MCF 10A (cell line): ENCODE data around the gene TDRD12. TPM values are rescaled to one million over a fixed set of nuclear protein-coding genes. Genes with fewer than 3 reads are reported as not detected.

Experiments used
- BruUV-seq: library from RNA; stranded (reverse); fragments of 400-500 nt; replicated peaks from 2 replicates; lab custom pipeline; 2021; lab: Mats Ljungman, UMichigan
- CTCF ChIA-PET: fragments of 300-600 bp; sonication (Branson Sonifier 250); formaldehyde crosslinking; extraction: SDS; loops from one replicate; lab custom pipeline; 2021; ENCODE audit warnings: antibody characterized with exemption, inconsistent platforms; lab: Yijun Ruan, JAX
- POLR2A ChIA-PET: fragments of 300-600, 350-650 bp; sonication (Branson Sonifier 250); formaldehyde crosslinking; extraction: SDS; loops from one replicate; lab custom pipeline; 2020; ENCODE audit warnings: antibody characterized with exemption, inconsistent platforms; lab: Yijun Ruan, JAX
- DNase-seq: peaks from one replicate; pipeline ENCODE4 v3.0.0-alpha.2; 2018; ENCODE audit not compliant: unreplicated experiment
- H3K27ac Mint-ChIP-seq: one replicate; pipeline ENCODE4 v1.8.0; 2022; ENCODE audit warnings: mild to moderate bottlenecking, low read depth, mixed read lengths; ENCODE audit not compliant: unreplicated experiment
- H3K27me3 Mint-ChIP-seq: one replicate; pipeline ENCODE4 v1.8.0; 2022; ENCODE audit warnings: mixed read lengths; ENCODE audit not compliant: insufficient read depth, unreplicated experiment
- H3K36me3 Mint-ChIP-seq: one replicate; pipeline ENCODE4 v1.8.0; 2022; ENCODE audit warnings: mild to moderate bottlenecking, moderate library complexity, mixed read lengths; ENCODE audit not compliant: insufficient read depth, unreplicated experiment
- H3K4me1 Mint-ChIP-seq: one replicate; pipeline ENCODE4 v1.8.0; 2022; ENCODE audit warnings: mixed read lengths; ENCODE audit not compliant: insufficient read depth, unreplicated experiment
- H3K4me3 Mint-ChIP-seq: one replicate; pipeline ENCODE4 v1.8.0; 2022; ENCODE audit warnings: mild to moderate bottlenecking, moderate library complexity, mixed read lengths; ENCODE audit not compliant: unreplicated experiment
- H3K9me3 Mint-ChIP-seq: one replicate; pipeline ENCODE4 v1.8.0; 2022; ENCODE audit warnings: mixed read lengths; ENCODE audit not compliant: unreplicated experiment
- intact Hi-C: fragments of 100-400 bp; cut with micrococcal nuclease; formaldehyde crosslinking; loops from 2 replicates; pipeline ENCODE4 v1.14.1; 2022
- total RNA-seq: library from RNA; stranded (reverse); gene quantifications from 2 replicates; pipeline ENCODE4 v1.2.3, GENCODE V29; 2022
- TF ChIP-seq, protein P1 (sequence below): fragments of 200-600 bp; IDR thresholded peaks from one replicate; pipeline ENCODE4 v1.8.0; 2022; ENCODE audit warnings: antibody characterized with exemption, mild to moderate bottlenecking; ENCODE audit not compliant: unreplicated experiment

The TDRD12 gene
- total RNA-seq, 1 experiment from 2014 or later: 0.14 TPM

DNA sequence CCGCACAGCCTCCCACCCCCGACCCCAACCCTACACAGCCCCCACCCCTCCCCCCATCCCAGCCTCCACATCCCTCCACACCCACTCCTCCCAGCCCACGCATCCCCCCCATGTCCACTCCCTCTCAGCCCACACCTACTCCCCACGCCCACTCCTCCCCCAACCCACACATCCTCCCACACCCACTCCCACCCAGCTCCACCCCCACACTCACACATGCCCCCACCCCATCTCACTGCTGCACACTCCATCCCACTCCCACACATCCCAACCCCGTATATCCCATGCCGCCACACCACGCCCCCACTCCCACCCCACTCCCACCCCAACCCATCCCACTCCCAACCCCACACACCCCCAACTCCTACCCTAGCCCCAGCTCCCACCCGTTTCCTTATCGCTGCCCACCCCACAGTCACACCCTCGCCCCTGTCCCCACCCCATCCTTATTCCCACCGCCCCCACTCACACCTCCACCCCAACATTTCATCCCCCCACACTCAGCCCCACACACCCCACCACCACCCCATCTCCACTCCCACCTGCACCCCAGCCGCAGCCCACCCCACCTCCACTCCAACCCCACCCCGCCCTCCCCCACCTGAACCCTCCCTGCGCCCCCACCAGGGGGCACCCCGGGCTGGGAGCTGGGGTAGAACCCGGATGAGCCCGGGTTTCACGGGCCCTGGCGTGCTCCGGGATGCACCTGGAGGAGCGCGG is 809 bp downstream of the TDRD12 start:
- Mint-ChIP-seq H3K4me1 (no peaks in the 10 kb centered on the region), H3K27me3 (no peaks in the 10 kb centered on the region), H3K4me3 (no peak overlapping the region), H3K9me3 (no peaks in the 10 kb centered on the region), H3K27ac (no peak overlapping the region), H3K36me3 (peaks cover 10% of the 10 kb centered on the region)
- ChIA-PET CTCF (no interaction called here), POLR2A (no interaction called here)
- no peak for DNase-seq
- TF ChIP-seq, protein P1, sequence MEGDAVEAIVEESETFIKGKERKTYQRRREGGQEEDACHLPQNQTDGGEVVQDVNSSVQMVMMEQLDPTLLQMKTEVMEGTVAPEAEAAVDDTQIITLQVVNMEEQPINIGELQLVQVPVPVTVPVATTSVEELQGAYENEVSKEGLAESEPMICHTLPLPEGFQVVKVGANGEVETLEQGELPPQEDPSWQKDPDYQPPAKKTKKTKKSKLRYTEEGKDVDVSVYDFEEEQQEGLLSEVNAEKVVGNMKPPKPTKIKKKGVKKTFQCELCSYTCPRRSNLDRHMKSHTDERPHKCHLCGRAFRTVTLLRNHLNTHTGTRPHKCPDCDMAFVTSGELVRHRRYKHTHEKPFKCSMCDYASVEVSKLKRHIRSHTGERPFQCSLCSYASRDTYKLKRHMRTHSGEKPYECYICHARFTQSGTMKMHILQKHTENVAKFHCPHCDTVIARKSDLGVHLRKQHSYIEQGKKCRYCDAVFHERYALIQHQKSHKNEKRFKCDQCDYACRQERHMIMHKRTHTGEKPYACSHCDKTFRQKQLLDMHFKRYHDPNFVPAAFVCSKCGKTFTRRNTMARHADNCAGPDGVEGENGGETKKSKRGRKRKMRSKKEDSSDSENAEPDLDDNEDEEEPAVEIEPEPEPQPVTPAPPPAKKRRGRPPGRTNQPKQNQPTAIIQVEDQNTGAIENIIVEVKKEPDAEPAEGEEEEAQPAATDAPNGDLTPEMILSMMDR: no peak
- BruUV-seq: no TSS peak
- intact Hi-C loops: no loop called here

DNA sequence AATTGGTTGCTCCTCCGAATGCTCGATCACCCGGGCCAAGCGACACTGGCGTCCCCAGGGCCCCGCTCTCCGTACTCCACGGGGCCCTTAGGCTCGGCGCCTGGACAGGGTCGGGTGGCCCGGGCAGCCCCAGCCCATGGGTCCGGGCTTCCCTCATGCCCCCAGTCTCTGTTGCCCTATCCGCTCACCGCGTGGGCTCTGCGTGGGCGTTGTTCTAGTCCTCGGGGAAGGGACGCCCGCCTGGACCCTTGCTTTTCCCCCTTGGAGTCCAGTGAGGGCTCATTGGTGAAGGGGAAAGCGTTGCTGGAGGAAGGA is 1.3 kb downstream of the TDRD12 start:
- BruUV-seq: no TSS peak
- no peak overlapping the region for H3K4me3 Mint-ChIP-seq
- peaks cover 8% of the 10 kb centered on the region for H3K36me3 Mint-ChIP-seq
- TF ChIP-seq, protein P1: no peak
- no peaks in the 10 kb centered on the region for H3K4me1 Mint-ChIP-seq
- DNase-seq: no peak
- intact Hi-C loops: no loop called here
- H3K27ac Mint-ChIP-seq: no peak overlapping the region
- no peaks in the 10 kb centered on the region for H3K27me3 Mint-ChIP-seq
- CTCF ChIA-PET: no interaction called here
- POLR2A ChIA-PET: no interaction called here
- no peaks in the 10 kb centered on the region for H3K9me3 Mint-ChIP-seq

DNA sequence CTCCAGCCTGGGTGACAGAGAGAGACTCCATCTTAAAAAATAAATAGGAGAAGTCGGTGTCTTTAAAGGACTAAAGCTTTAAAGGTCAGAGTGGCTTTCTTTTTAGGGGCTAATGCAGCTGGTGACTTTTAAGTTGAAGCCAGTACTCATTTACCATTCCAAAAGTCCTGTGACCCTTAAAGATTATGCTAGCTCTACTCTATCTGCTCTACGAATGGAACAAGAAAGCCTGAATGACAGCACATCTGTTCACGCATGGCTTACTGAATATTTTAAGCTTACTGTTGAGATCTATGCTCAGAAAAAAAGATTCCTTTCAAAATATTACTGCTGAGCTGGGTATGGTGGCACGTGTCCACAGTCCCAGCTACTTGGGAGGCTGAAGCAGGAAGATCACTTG is 16.4 kb downstream of the TDRD12 start:
- H3K4me1 Mint-ChIP-seq: no peaks in the 10 kb centered on the region
- no peaks in the 10 kb centered on the region for H3K9me3 Mint-ChIP-seq
- ChIA-PET POLR2A (no interaction called here), CTCF (no interaction called here)
- BruUV-seq: no TSS peak
- H3K27ac Mint-ChIP-seq: no peak overlapping the region
- H3K4me3 Mint-ChIP-seq: no peak overlapping the region
- DNase-seq: no peak
- H3K36me3 Mint-ChIP-seq: no peaks in the 10 kb centered on the region
- TF ChIP-seq, protein P1: no peak
- intact Hi-C loops: no loop called here
- H3K27me3 Mint-ChIP-seq: no peaks in the 10 kb centered on the region

DNA sequence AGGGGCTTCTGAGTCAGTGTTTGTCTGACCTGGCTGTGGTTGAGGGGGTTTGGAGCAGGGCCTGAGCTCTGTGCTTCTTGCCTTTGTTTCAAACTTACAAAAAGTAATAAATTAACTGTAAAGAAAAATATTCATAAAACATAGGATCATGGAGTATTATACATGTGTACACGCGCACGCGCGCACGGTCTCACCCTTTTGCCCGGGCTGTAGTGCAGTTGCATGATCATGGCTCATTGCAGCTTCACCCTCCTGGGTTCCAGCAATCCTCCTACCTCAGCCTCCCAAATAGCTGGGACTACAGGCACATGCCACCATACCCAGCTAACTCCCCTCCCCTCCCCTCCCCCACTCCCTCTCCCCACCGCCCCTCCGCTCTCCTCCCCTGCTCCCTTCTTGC is 23.5 kb downstream of the TDRD12 start:
- H3K27ac Mint-ChIP-seq: no peak overlapping the region
- no peak overlapping the region for H3K4me3 Mint-ChIP-seq
- ChIA-PET CTCF (interaction anchor here (0.7 kb wide), 2 partner anchors 18 to 112 kb away, joined by 3 to 4 read pairs; no protein-coding TSS in a partner anchor), POLR2A (no interaction called here)
- intact Hi-C loops: no loop called here
- no peaks in the 10 kb centered on the region for H3K9me3 Mint-ChIP-seq
- TF ChIP-seq, protein P1: no peak
- DNase-seq: no peak
- BruUV-seq: no TSS peak
- no peaks in the 10 kb centered on the region for H3K27me3 Mint-ChIP-seq
- no peaks in the 10 kb centered on the region for H3K4me1 Mint-ChIP-seq
- no peaks in the 10 kb centered on the region for H3K36me3 Mint-ChIP-seq
